HepG2 (cell line): Measurements from ENCODE around the gene C11orf71. TPM values are rescaled to one million over a fixed set of nuclear protein-coding genes. Genes with fewer than 3 reads are reported as not detected.

Experiments
- ATAC-seq: fragments of 200-7000 bp; cut with Tn5 transposase; 3 replicates; pipeline ENCODE4 v1.9.1; 2020; ENCODE audit warnings: mild to moderate bottlenecking, moderate library complexity
- BruUV-seq: library from RNA; stranded (reverse); fragments of 400-500 nt; replicated peaks from 2 replicates; lab custom pipeline; 2021; lab: Mats Ljungman, UMichigan
- CTCF ChIA-PET: fragments of 300-600 bp; formaldehyde crosslinking; extraction: SDS; loops from one replicate; lab custom pipeline; 2021; ENCODE audit warnings: low total read pairs, inconsistent platforms, low intra/inter-chr PET ratio; lab: Yijun Ruan, JAX
- POLR2A ChIA-PET: fragments of 350-600 bp; sonication (Branson Sonifier 250); formaldehyde crosslinking; loops from one replicate; lab custom pipeline; 2020; ENCODE audit warnings: antibody characterized with exemption, inconsistent platforms; lab: Yijun Ruan, JAX
- DNase-seq: peaks from one replicate; pipeline ENCODE4 v3.0.0-alpha.2; 2015; ENCODE audit warnings: low spot score
- FAIRE-seq: peaks from 3 replicates; lab custom pipeline; 2011; peaks lifted over from hg19 to GRCh38; lab: Jason Lieb, UNC
- H2AFZ ChIP-seq: one replicate; pipeline ENCODE4 v1.6.1; 2011; ENCODE audit warnings: low read length, inconsistent platforms
- H3K27ac ChIP-seq: fragments of 300-600 bp; 3 replicates; pipeline ENCODE4 v1.8.0; 2011; ENCODE audit warnings: mixed run types, mild to moderate bottlenecking, mixed read lengths, low read length, inconsistent platforms; ENCODE audit not compliant: insufficient read depth; ENCODE audit errors: extremely low read length
- H3K27me3 ChIP-seq, 2 experiments: fragments of 200-600 bp in 1 of 2; 2 replicates in 1 of 2; 3 replicates in 1 of 2; pipeline versions ENCODE4 v1.6.0 to v1.8.0; 2011; ENCODE audit warnings: low read length in 2 of 2, mild to moderate bottlenecking in 2 of 2, moderate library complexity in 2 of 2, inconsistent platforms in 1 of 2; ENCODE audit not compliant: insufficient read depth in 2 of 2, control insufficient read depth in 1 of 2
- H3K36me3 ChIP-seq, 2 experiments: fragments of 200-600 bp in 1 of 2; replicated peaks in 1 of 2; 2 replicates in 1 of 2; 3 replicates in 1 of 2; pipeline versions ENCODE4 v1.5.1 to v1.8.0; 2011; ENCODE audit warnings: low read length in 2 of 2, inconsistent platforms in 1 of 2; ENCODE audit not compliant: insufficient read depth in 2 of 2, control insufficient read depth in 1 of 2
- H3K4me1 ChIP-seq: 2 replicates; pipeline ENCODE4 v1.5.1; 2012; ENCODE audit warnings: low read length, inconsistent platforms; ENCODE audit not compliant: insufficient read depth
- H3K4me2 ChIP-seq: 2 replicates; pipeline ENCODE4 v1.6.0; 2011; ENCODE audit warnings: low read depth, low read length, inconsistent platforms
- H3K4me3 ChIP-seq, 3 experiments: fragments of 200-600 bp in 1 of 3; sonication (generic), shearing (Covaris generic) in 1 of 3; replicated peaks in 1 of 3; 2 replicates each; pipeline ENCODE4 v1.5.1; 2011 to 2016; ENCODE audit warnings: low read length in 3 of 3, inconsistent platforms in 2 of 3, low read depth in 2 of 3, mild to moderate bottlenecking in 2 of 3, control low read depth in 1 of 3, mixed read lengths in 1 of 3; ENCODE audit not compliant: insufficient read depth in 1 of 3
- H3K79me2 ChIP-seq: one replicate; pipeline ENCODE4 v1.6.1; 2011; ENCODE audit warnings: low read length, inconsistent platforms; ENCODE audit not compliant: insufficient read depth
- H3K9ac ChIP-seq: 2 replicates; pipeline ENCODE4 v1.6.0; 2011; ENCODE audit warnings: mild to moderate bottlenecking, low read depth, low read length, inconsistent platforms; ENCODE audit not compliant: insufficient read depth
- H3K9me3 ChIP-seq: 2 replicates; pipeline ENCODE4 v1.5.1; 2012; ENCODE audit warnings: mild to moderate bottlenecking, low read length
- H4K20me1 ChIP-seq: 2 replicates; pipeline ENCODE4 v1.6.0; 2011; ENCODE audit warnings: inconsistent platforms, mild to moderate bottlenecking, low read length, moderate library complexity; ENCODE audit not compliant: insufficient read depth
- AGO2 ChIP-seq: fragments of 200-400 bp; formaldehyde crosslinking; optimal IDR thresholded peaks from 2 replicates; pipeline ENCODE3; 2017; ENCODE audit warnings: mild to moderate bottlenecking, low read depth, low read length, moderate library complexity
- ARID4A ChIP-seq: sonication (generic); formaldehyde crosslinking; IDR thresholded peaks from 2 replicates; pipeline ENCODE4 v1.5.0; 2020; ENCODE audit warnings: mild to moderate bottlenecking, missing genetic modification reagents, borderline replicate concordance
- CEBPB ChIP-seq: IDR thresholded peaks from 2 replicates; pipeline ENCODE4 v1.6.1; 2011; ENCODE audit warnings: low read depth, low read length, improper control_type of control experiment, borderline replicate concordance
- MAFF ChIP-seq: IDR thresholded peaks from 2 replicates; pipeline ENCODE4 v1.6.1; 2011; ENCODE audit warnings: low read depth, low read length, improper control_type of control experiment
- MAFK ChIP-seq, 2 experiments: IDR thresholded peaks in 1 of 2; conservative IDR thresholded peaks in 1 of 2; 2 replicates each; pipeline ENCODE4 v1.6.1; 2011; ENCODE audit warnings: improper control_type of control experiment in 2 of 2, low read length in 2 of 2
- PRDM10 ChIP-seq: sonication (generic); formaldehyde crosslinking; IDR thresholded peaks from 2 replicates; pipeline ENCODE4 v1.4.0; 2020; ENCODE audit warnings: low read depth, missing genetic modification reagents
- REL ChIP-seq: sonication (generic); formaldehyde crosslinking; conservative IDR thresholded peaks from 2 replicates; pipeline ENCODE4 v1.8.0; 2022; ENCODE audit warnings: mild to moderate bottlenecking, missing genetic modification reagents, moderate library complexity
- SNRNP70 ChIP-seq: fragments of 200-400 bp; formaldehyde crosslinking; IDR thresholded peaks from 2 replicates; pipeline ENCODE4 v1.6.1; 2017; ENCODE audit warnings: mild to moderate bottlenecking, low read depth, low read length, moderate library complexity
- ZNF205 ChIP-seq: IDR thresholded peaks from 2 replicates; pipeline ENCODE4 v1.6.1; 2018; ENCODE audit warnings: missing biosample characterization, missing genetic modification reagents
- ZNF274 ChIP-seq: sonication (generic); formaldehyde crosslinking; IDR thresholded peaks from 2 replicates; pipeline ENCODE4 v1.5.1; 2020; ENCODE audit warnings: mild to moderate bottlenecking, missing genetic modification reagents
- ZNF460 ChIP-seq: sonication (generic); formaldehyde crosslinking; IDR thresholded peaks from 2 replicates; pipeline ENCODE4 v1.5.1; 2020; ENCODE audit warnings: missing genetic modification reagents, mild to moderate bottlenecking, borderline replicate concordance
- ZSCAN20 ChIP-seq: sonication (generic); formaldehyde crosslinking; IDR thresholded peaks from 2 replicates; pipeline ENCODE4 v1.4.0; 2020; ENCODE audit warnings: missing genetic modification reagents, mild to moderate bottlenecking, borderline replicate concordance
- WGBS: methylation state at CpG from one replicate; pipeline ENCODE4 v1.1.6; 2017; ENCODE audit warnings: low lambda C conversion rate; 5-methylcytosine and 5-hydroxymethylcytosine counted together
- in situ Hi-C: cut with HindIII; loops from 2 replicates; pipeline ENCODE4 v1.10.0; 2017; ENCODE audit warnings: low pct_unique_long_range_greater_than_20kb; ENCODE audit not compliant: extremely low pct_ligation_motif_present
- intact Hi-C: fragments of 100-400 bp; cut with micrococcal nuclease; formaldehyde crosslinking; loops from one replicate; pipeline ENCODE4 v1.10.0; 2022; ENCODE audit not compliant: unreplicated experiment
- polyA plus RNA-seq, 8 experiments: library from polyadenylated mRNA; depleted of rRNA in 3 of 8; stranded (reverse) in 7 of 8; unstranded in 1 of 8; fragments of >200 nt; fragmentation: Illumina TruSeq in 4 of 8; extraction: Trizol in 4 of 8; gene quantifications; 2 replicates each; pipeline versions ENCODE4 v1.2.1 to v1.2.3, GENCODE V29; 2011 to 2016; ENCODE audit warnings: low read depth in 4 of 8, missing spikeins in 1 of 8, mixed read lengths in 1 of 8; ENCODE audit not compliant: insufficient read depth in 1 of 8
- total RNA-seq, 5 experiments: library from RNA; depleted of rRNA; stranded (reverse); fragments of >200 nt; fragmentation: Illumina TruSeq; extraction: Trizol; gene quantifications; 2 replicates each; pipeline ENCODE4 v1.2.3, GENCODE V29; 2016; ENCODE audit warnings: low read depth in 1 of 5

C11orf71 gene
- total and polyA plus RNA-seq, 2 of the 13 experiments (the other 11 are each of a cell fraction or from before 2014, with no cell fraction given): 7.1 to 7.8 TPM

GRCh38 chr11:114397349-114397982 is 2.8 kb downstream of the C11orf71 start:
- 73% methylated on average over 2 of the region's 2 CpGs for WGBS
- in situ Hi-C loops (no loop called here), intact Hi-C loops (no loop called here)

GRCh38 chr11:114396916-114397315 is 3.4 kb downstream of the C11orf71 start:
- intact Hi-C loops: no loop called here
- Histone ChIP-seq H3K9me3 (no peaks in the 10 kb centered on the region), H3K27ac (no peak overlapping the region), H3K4me2 (no peak overlapping the region), H3K27me3 (peaks cover 0 to 3% of the 10 kb centered on the region in 2 experiments; a peak in 1 of 5 replicates), H3K9ac (no peak overlapping the region), H3K4me3 (no peak overlapping the region), H3K4me1 (peaks cover 33% of the 10 kb centered on the region), H4K20me1 (no peaks in the 10 kb centered on the region), H3K79me2 (peaks cover 31% of the 10 kb centered on the region), H3K36me3 (no peaks in the 10 kb centered on the region), H2AFZ (no peak overlapping the region)
- BruUV-seq: no TSS peak
- ATAC-seq (no peak), DNase-seq (no peak), FAIRE-seq (no peak)
- POLR2A ChIA-PET: no interaction called here
- CTCF ChIA-PET: no interaction called here
- in situ Hi-C loops: no loop called here
- no peak for TF ChIP-seq ZSCAN20 (CRISPR knock-in tag)
- TF ChIP-seq ARID4A (CRISPR knock-in tag): no peak
- no peak for TF ChIP-seq REL (CRISPR knock-in tag)
- TF ChIP-seq ZNF205 (CRISPR knock-in tag): no peak
- TF ChIP-seq PRDM10 (CRISPR knock-in tag): no peak
- TF ChIP-seq SNRNP70: no peak

More at GRCh38 chr11:114397349-114397982, 2.8 kb downstream of the C11orf71 start:
- FAIRE-seq: no peak
- H3K27ac ChIP-seq: no peak overlapping the region
- H2AFZ ChIP-seq: no peak overlapping the region
- TF ChIP-seq MAFK (conservative IDR thresholded peaks at IDR 0.05 in 1 of 2, IDR thresholded peaks at IDR 0.05 in 1 of 2; ENCODE audit: low read length in 2 of 2) (peak; percentile 51 to 52; a peak in 3 of 4 replicates), ZNF274 (CRISPR knock-in tag) (no peak), CEBPB (no peak), ZNF460 (CRISPR knock-in tag) (no peak), AGO2 (no peak), MAFF (peak; percentile 64)
- H3K4me2 ChIP-seq: no peak overlapping the region
- peaks cover 34% of the 10 kb centered on the region for H3K79me2 ChIP-seq
- no peaks in the 10 kb centered on the region for H3K9me3 ChIP-seq
- no peak for DNase-seq
- no peaks in the 10 kb centered on the region for H4K20me1 ChIP-seq
- peaks cover 38% of the 10 kb centered on the region for H3K4me1 ChIP-seq
- ChIA-PET POLR2A (no interaction called here), CTCF (no interaction called here)
- peaks cover 0 to 3% of the 10 kb centered on the region in 2 experiments; a peak in 1 of 5 replicates for H3K27me3 ChIP-seq
- H3K4me3 ChIP-seq: no peak overlapping the region
- H3K9ac ChIP-seq: no peak overlapping the region
- BruUV-seq: no TSS peak
- H3K36me3 ChIP-seq: no peaks in the 10 kb centered on the region
- ATAC-seq: no peak
